ENCODE data around the gene TP63. TPM values are rescaled to one million over a fixed set of nuclear protein-coding genes. Genes with fewer than 3 reads are reported as not detected.

The TP63 gene
- total RNA-seq, 4 donors from 2014 or later = not detected

DNA sequence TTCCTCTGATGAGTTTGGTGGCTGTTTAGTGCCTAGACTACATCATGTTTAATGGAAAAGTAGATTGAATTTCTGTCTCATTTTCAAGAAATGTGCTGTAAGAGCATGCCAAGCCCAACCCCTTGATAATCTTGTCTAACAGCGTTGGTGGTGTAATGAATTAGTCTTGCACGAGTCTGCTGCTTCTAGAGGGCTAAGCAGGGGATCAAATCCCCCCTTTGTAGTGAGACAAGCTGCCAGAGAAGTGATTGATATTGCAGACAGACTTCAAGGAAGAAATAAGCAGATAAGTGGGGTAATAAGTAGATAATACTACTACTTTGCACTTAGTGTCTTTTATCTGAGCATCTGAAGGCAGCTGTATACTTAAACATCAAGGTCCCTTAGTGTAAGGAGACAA, 141.4 kb downstream of the TP63 start:
- 49% methylated on average over 2 of the region's 2 CpGs; no CpG with 5 or more reads in 1 of the 2 donors for WGBS, 2 donors (ENCODE audit: low coverage in 1 of 2)
- intact Hi-C loops (cut with DNase I; ENCODE audit: low total_unique reads) = no loop called here

DNA sequence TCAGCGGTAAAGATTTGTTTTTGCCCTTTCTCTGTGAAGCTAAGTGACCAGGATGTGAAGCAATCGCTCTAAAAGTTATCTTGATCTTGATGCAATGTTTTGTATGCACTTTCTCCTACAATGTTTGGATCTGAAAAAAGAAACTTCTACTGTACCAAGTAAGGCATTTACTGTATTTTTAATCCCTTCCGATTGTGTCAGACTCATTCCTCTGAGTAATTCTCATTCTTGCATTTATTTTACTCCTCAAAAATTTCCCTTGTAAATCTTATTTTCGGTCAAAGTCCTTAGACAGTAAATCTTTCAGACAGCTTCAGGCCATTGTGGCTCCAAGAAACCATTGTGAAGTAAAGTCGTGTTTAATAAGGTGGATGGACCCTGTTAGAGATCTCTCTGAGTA, 141.9 kb downstream of the TP63 start:
- H3K36me3 ChIP-seq = no peaks in the 10 kb centered on the region
- 56 to 58% methylated on average over 4 to 5 of the region's 5 CpGs for WGBS, 2 donors (ENCODE audit: low coverage in 1 of 2)
- no peak for DNase-seq
- H3K4me1 ChIP-seq = no peaks in the 10 kb centered on the region
- no peak overlapping the region for H3K27ac ChIP-seq
- H3K9me3 ChIP-seq = no peaks in the 10 kb centered on the region
- H3K4me3 ChIP-seq = no peak overlapping the region
- intact Hi-C loops (cut with DNase I; ENCODE audit: low total_unique reads) (no loop called here), in situ Hi-C loops (cut with MboI; ENCODE audit: low pct_ligation_motif_present in 1 of 4, low pct_unique_long_range_greater_than_20kb in 1 of 4, low sequenced_read_pairs in 3 of 4) (no loop called here)
- TF ChIP-seq, protein P1, sequence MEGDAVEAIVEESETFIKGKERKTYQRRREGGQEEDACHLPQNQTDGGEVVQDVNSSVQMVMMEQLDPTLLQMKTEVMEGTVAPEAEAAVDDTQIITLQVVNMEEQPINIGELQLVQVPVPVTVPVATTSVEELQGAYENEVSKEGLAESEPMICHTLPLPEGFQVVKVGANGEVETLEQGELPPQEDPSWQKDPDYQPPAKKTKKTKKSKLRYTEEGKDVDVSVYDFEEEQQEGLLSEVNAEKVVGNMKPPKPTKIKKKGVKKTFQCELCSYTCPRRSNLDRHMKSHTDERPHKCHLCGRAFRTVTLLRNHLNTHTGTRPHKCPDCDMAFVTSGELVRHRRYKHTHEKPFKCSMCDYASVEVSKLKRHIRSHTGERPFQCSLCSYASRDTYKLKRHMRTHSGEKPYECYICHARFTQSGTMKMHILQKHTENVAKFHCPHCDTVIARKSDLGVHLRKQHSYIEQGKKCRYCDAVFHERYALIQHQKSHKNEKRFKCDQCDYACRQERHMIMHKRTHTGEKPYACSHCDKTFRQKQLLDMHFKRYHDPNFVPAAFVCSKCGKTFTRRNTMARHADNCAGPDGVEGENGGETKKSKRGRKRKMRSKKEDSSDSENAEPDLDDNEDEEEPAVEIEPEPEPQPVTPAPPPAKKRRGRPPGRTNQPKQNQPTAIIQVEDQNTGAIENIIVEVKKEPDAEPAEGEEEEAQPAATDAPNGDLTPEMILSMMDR (IDR thresholded peaks at IDR 0.05) = no peak
- TF ChIP-seq EP300 (IDR thresholded peaks at IDR 0.05; ENCODE audit: low read depth) = no peak
- no peak for TF ChIP-seq POLR2A (IDR thresholded peaks at IDR 0.05)
- no peak for TF ChIP-seq POLR2AphosphoS5 (IDR thresholded peaks at IDR 0.05)
- no peaks in the 10 kb centered on the region for H3K27me3 ChIP-seq

More for the DNA sequence above, 141.4 kb downstream of the TP63 start:
- DNase-seq = no peak
- Histone ChIP-seq H3K4me3 (no peak overlapping the region), H3K36me3 (no peaks in the 10 kb centered on the region), H3K4me1 (no peaks in the 10 kb centered on the region), H3K9me3 (no peaks in the 10 kb centered on the region), H3K27me3 (no peaks in the 10 kb centered on the region), H3K27ac (no peak overlapping the region)
- in situ Hi-C loops (cut with MboI; ENCODE audit: low pct_ligation_motif_present in 1 of 4, low pct_unique_long_range_greater_than_20kb in 1 of 4, low sequenced_read_pairs in 3 of 4) = no loop called here
- TF ChIP-seq POLR2A (IDR thresholded peaks at IDR 0.05) = no peak
- TF ChIP-seq POLR2AphosphoS5 (IDR thresholded peaks at IDR 0.05) = no peak
- TF ChIP-seq, protein P1 (IDR thresholded peaks at IDR 0.05) = no peak
- TF ChIP-seq EP300 (IDR thresholded peaks at IDR 0.05; ENCODE audit: low read depth) = no peak

DNA sequence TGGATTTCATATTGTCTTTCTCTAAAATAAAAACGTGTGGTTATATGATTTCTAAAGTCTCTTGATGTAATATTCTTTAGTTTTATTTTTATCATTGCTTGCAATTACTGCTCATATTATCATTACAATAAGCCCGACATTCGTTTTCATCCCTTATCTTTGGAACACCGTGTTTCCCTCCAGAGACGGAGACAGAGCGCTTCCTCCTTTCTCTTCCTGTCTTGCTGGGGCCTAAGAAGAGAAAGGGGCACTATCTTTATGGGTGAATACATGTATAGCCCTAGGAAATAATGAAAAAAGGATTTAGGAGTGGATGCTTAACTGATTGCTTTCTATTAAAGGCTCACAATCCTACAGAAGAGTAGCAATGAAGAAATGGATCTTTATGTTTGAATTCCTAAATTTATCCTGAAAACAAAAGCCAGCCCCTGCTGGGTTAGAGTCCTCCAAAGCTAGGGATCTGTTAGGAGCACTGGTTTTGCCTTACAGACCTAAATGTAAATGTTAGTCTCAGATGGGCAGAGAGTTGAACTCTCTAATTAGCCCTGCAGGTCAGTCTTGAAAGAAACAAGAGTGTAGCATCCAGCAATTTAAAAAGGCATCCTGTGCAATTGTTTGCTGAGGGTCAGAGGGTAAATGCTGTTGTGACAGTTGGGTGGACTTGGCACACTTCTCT, 145.1 kb downstream of the TP63 start:
- H3K4me1 ChIP-seq = no peaks in the 10 kb centered on the region
- H3K4me3 ChIP-seq = no peak overlapping the region
- no peaks in the 10 kb centered on the region for H3K9me3 ChIP-seq
- H3K36me3 ChIP-seq = no peaks in the 10 kb centered on the region
- intact Hi-C loops (cut with DNase I; ENCODE audit: low total_unique reads) (no loop called here), in situ Hi-C loops (cut with MboI; ENCODE audit: low pct_ligation_motif_present in 1 of 4, low pct_unique_long_range_greater_than_20kb in 1 of 4, low sequenced_read_pairs in 3 of 4) (no loop called here)
- no peak for DNase-seq
- WGBS, 2 donors (ENCODE audit: low coverage in 1 of 2) = 48 to 71% methylated on average over 6 of the region's 6 CpGs
- no peak for TF ChIP-seq POLR2A (IDR thresholded peaks at IDR 0.05)
- TF ChIP-seq, protein P1 (IDR thresholded peaks at IDR 0.05) = no peak
- no peak for TF ChIP-seq POLR2AphosphoS5 (IDR thresholded peaks at IDR 0.05)
- TF ChIP-seq EP300 (IDR thresholded peaks at IDR 0.05; ENCODE audit: low read depth) = no peak
- no peak overlapping the region for H3K27ac ChIP-seq
- no peaks in the 10 kb centered on the region for H3K27me3 ChIP-seq

DNA sequence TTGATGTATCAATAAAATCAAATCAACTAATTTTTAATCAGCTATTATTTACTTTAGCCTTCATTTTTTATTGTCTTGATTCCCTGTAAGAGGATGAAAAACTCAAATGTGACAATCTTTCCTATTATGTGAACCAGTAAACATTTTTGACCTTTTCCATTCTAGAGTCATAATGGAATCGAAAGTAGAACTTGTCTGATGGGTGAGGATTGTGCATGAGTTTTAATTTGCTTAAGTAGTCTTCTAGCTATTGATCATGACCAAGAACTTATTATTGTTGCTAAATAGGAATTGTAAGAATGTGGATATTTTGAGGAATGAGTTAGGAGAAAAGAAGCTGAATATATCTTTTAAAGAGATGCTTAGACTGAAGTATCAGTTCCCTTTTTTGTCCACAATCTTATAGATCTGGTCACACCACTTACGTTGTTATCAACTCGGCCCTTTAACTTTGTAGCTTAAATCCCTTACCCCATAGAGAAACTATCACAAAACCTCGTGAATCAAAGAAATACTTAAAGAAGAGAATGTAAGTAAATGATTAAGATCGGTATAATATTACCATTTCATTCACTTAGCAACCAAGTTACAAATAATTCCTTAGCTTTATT, 147.3 kb downstream of the TP63 start:
- H3K4me3 ChIP-seq = no peak overlapping the region
- 83 to 88% methylated on average over 5 of the region's 5 CpGs for WGBS, 2 donors (ENCODE audit: low coverage in 1 of 2)
- no peaks in the 10 kb centered on the region for H3K36me3 ChIP-seq

More for the DNA sequence above, 147.3 kb downstream of the TP63 start:
- in situ Hi-C loops (cut with MboI; ENCODE audit: low pct_ligation_motif_present in 1 of 4, low pct_unique_long_range_greater_than_20kb in 1 of 4, low sequenced_read_pairs in 3 of 4) (no loop called here), intact Hi-C loops (cut with DNase I; ENCODE audit: low total_unique reads) (no loop called here)
- no peak overlapping the region for H3K27ac ChIP-seq
- H3K9me3 ChIP-seq = no peaks in the 10 kb centered on the region
- no peaks in the 10 kb centered on the region for H3K27me3 ChIP-seq
- TF ChIP-seq EP300 (IDR thresholded peaks at IDR 0.05; ENCODE audit: low read depth) (no peak), POLR2AphosphoS5 (IDR thresholded peaks at IDR 0.05) (no peak), POLR2A (IDR thresholded peaks at IDR 0.05) (no peak)
- TF ChIP-seq, protein P1 (IDR thresholded peaks at IDR 0.05) = no peak
- DNase-seq = no peak
- no peaks in the 10 kb centered on the region for H3K4me1 ChIP-seq
